Prostate gland (tissue), 2 donors: ENCODE results near the gene EPSTI1.

ENCODE experiments used
- CTCF ChIP-seq, 4 experiments: fragments of 200-600 bp in 2 of 4; fragments of 450-650 bp in 2 of 4; sonication (generic) in 2 of 4; IDR thresholded peaks; 1 replicate in 3 of 4; 2 replicates in 1 of 4; pipeline ENCODE4 v1.5.1; 2016 to 2019; ENCODE audit warnings: antibody characterized with exemption in 4 of 4, mild to moderate bottlenecking in 2 of 4, moderate library complexity in 2 of 4
- POLR2A ChIP-seq: fragments of 450-650 bp; IDR thresholded peaks from one replicate; pipeline ENCODE4 v1.6.1; 2016; ENCODE audit warnings: antibody characterized with exemption, mild to moderate bottlenecking
- POLR2AphosphoS5 ChIP-seq: sonication (generic); formaldehyde crosslinking; IDR thresholded peaks from one replicate; pipeline ENCODE4 v1.6.1; 2017; ENCODE audit warnings: antibody characterized with exemption

GRCh38 chr13:42876270-42876714, 115.7 kb downstream of the EPSTI1 start:
- TF ChIP-seq POLR2AphosphoS5 (no peak), CTCF (IDR thresholded peaks at IDR 0.05) (no peak), POLR2A (no peak)
